Endothelial cell of umbilical vein (primary cell): Measurements from ENCODE around the gene CFAP161. TPM values are rescaled to one million over a fixed set of nuclear protein-coding genes. Genes with fewer than 3 reads are reported as not detected.

Experiments
- BruUV-seq: library from RNA; stranded (reverse); fragments of 400-500 nt; replicated peaks from 2 replicates; lab custom pipeline; 2021; lab: Mats Ljungman, UMichigan
- CTCF ChIA-PET: fragments of 300-600, 350-600 bp; sonication (Branson Sonifier 250); formaldehyde crosslinking; loops from one replicate; lab custom pipeline; 2021; ENCODE audit warnings: antibody characterized with exemption, inconsistent platforms; lab: Charles Lee
- POLR2A ChIA-PET: fragments of 300-600, 350-600 bp; sonication (Branson Sonifier 250); formaldehyde crosslinking; loops from one replicate; lab custom pipeline; 2021; ENCODE audit warnings: antibody characterized with exemption, inconsistent platforms; lab: Charles Lee
- DNase-seq: peaks from one replicate; pipeline ENCODE4 v3.0.0-alpha.2; 2011; ENCODE audit warnings: low read depth, low spot score
- FAIRE-seq: peaks from 2 replicates; lab custom pipeline; 2011; peaks lifted over from hg19 to GRCh38; lab: Jason Lieb, UNC
- H2AFZ ChIP-seq: 2 replicates; pipeline ENCODE4 v1.6.0; 2012; ENCODE audit warnings: low read depth, low read length, control low read depth, inconsistent platforms
- H3K27ac ChIP-seq: 2 replicates; pipeline ENCODE4 v1.5.1; 2011; ENCODE audit warnings: low read depth, mild to moderate bottlenecking, control low read depth, low read length, moderate library complexity; ENCODE audit not compliant: insufficient read depth
- H3K27me3 ChIP-seq, 2 experiments: 2 replicates each; pipeline versions ENCODE4 v1.6.0 to v1.6.1; 2011; ENCODE audit warnings: low read length in 2 of 2, mixed read lengths in 1 of 2; ENCODE audit not compliant: control insufficient read depth in 2 of 2, insufficient read depth in 2 of 2
- H3K36me3 ChIP-seq, 2 experiments: 2 replicates in 1 of 2; 3 replicates in 1 of 2; pipeline ENCODE4 v1.5.1; 2011; ENCODE audit warnings: low read length in 2 of 2, mild to moderate bottlenecking in 1 of 2, moderate library complexity in 1 of 2; ENCODE audit not compliant: control insufficient read depth in 2 of 2, insufficient read depth in 2 of 2; ENCODE audit errors: extremely low read depth in 1 of 2
- H3K4me1 ChIP-seq: 3 replicates; pipeline ENCODE4 v1.5.1; 2011; ENCODE audit warnings: mild to moderate bottlenecking, low read length; ENCODE audit not compliant: control insufficient read depth, insufficient read depth; ENCODE audit errors: extremely low read depth
- H3K4me2 ChIP-seq: 2 replicates; pipeline ENCODE4 v1.6.1; 2011; ENCODE audit warnings: low read length, control low read depth, mixed read lengths; ENCODE audit not compliant: insufficient read depth
- H3K4me3 ChIP-seq, 3 experiments: fragments of 200-600 bp in 1 of 3; sonication (generic), shearing (Covaris generic) in 1 of 3; replicated peaks in 1 of 3; 2 replicates each; pipeline ENCODE4 v1.5.1; 2011 to 2016; ENCODE audit warnings: control low read depth in 3 of 3, low read length in 3 of 3, mild to moderate bottlenecking in 2 of 3, inconsistent platforms in 1 of 3, low read depth in 1 of 3, moderate library complexity in 1 of 3; ENCODE audit not compliant: insufficient read depth in 1 of 3
- H3K79me2 ChIP-seq: 2 replicates; pipeline ENCODE4 v1.6.0; 2012; ENCODE audit warnings: low read length, inconsistent platforms; ENCODE audit not compliant: control insufficient read depth, insufficient read depth
- H3K9ac ChIP-seq: replicated peaks from 2 replicates; pipeline ENCODE3; 2011; ENCODE audit warnings: low read length, control low read depth; ENCODE audit not compliant: insufficient read depth; ENCODE audit errors: extremely low read depth
- H3K9me1 ChIP-seq: replicated peaks from 3 replicates; pipeline ENCODE4 v1.6.0; 2011; ENCODE audit warnings: mild to moderate bottlenecking, low read length; ENCODE audit not compliant: control insufficient read depth, insufficient read depth; ENCODE audit errors: extremely low read depth
- H3K9me3 ChIP-seq: replicated peaks from 2 replicates; pipeline ENCODE4 v1.5.1; 2012; ENCODE audit warnings: low read length, inconsistent platforms; ENCODE audit not compliant: control insufficient read depth, insufficient read depth
- H4K20me1 ChIP-seq: replicated peaks from 2 replicates; pipeline ENCODE3; 2011; ENCODE audit warnings: mild to moderate bottlenecking, low read length; ENCODE audit not compliant: control insufficient read depth, insufficient read depth; ENCODE audit errors: extremely low read depth
- FOS ChIP-seq: IDR thresholded peaks from 2 replicates; pipeline ENCODE4 v1.6.1; 2011; ENCODE audit warnings: mild to moderate bottlenecking, low read length, moderate library complexity, borderline replicate concordance; ENCODE audit not compliant: insufficient read depth
- GATA2 ChIP-seq: IDR thresholded peaks from 2 replicates; pipeline ENCODE4 v1.7.0; 2011; ENCODE audit warnings: low read depth, mild to moderate bottlenecking, moderate library complexity, mixed read lengths, low read length; ENCODE audit not compliant: insufficient read length, insufficient read depth
- JUN ChIP-seq: IDR thresholded peaks from 2 replicates; pipeline ENCODE4 v1.6.1; 2011; ENCODE audit warnings: borderline replicate concordance, low read depth; ENCODE audit not compliant: insufficient read length, insufficient read depth
- dilution Hi-C: fragments of 300-500 bp; cut with MboI; formaldehyde crosslinking; loops from one replicate; pipeline ENCODE4 v1.15.0; 2019; ENCODE audit warnings: low sequenced_read_pairs; ENCODE audit not compliant: extremely low pct_ligation_motif_present
- intact Hi-C: fragments of 100-400 bp; cut with micrococcal nuclease; formaldehyde crosslinking; loops from one replicate; pipeline ENCODE4 v1.10.0; 2022
- polyA plus RNA-seq, 4 experiments: library from polyadenylated mRNA; depleted of rRNA in 3 of 4; stranded (reverse) in 3 of 4; unstranded in 1 of 4; fragments of >200 nt; gene quantifications; 2 replicates each; pipeline versions ENCODE4 v1.2.1 to v1.2.3, GENCODE V29; 2011 to 2012; ENCODE audit warnings: missing spikeins in 1 of 4
- total RNA-seq: library from RNA; stranded (reverse); gene quantifications from 2 replicates; pipeline ENCODE4 v1.2.3, GENCODE V29; 2021
- TF ChIP-seq, protein P1 (sequence below), 2 donors: IDR thresholded peaks; 1 replicate in 1 of 2; 2 replicates in 1 of 2; pipeline ENCODE4 v1.5.1; 2011; ENCODE audit warnings: low read length in 2 of 2, mild to moderate bottlenecking in 2 of 2, moderate library complexity in 2 of 2, control low read depth in 1 of 2, inconsistent platforms in 1 of 2, low read depth in 1 of 2; ENCODE audit not compliant: insufficient read depth in 1 of 2; ENCODE audit errors: extremely low read depth in 1 of 2

The CFAP161 gene
- total and polyA plus RNA-seq, 2 donors (not counting 3 experiments of a cell fraction or from before 2014, with no cell fraction given) = 0.08 TPM; not detected in 1

- Histone ChIP-seq H3K27ac (no peak overlapping the region), H3K79me2 (no peaks in the 10 kb centered on the region), H3K9me3 (no peaks in the 10 kb centered on the region), H3K27me3 (peaks cover 0 to 2% of the 10 kb centered on the region in 2 experiments), H3K4me3 (no peak overlapping the region), H4K20me1 (no peaks in the 10 kb centered on the region), H3K9me1 (no peaks in the 10 kb centered on the region), H3K4me1 (peaks cover 7% of the 10 kb centered on the region), H3K4me2 (no peak overlapping the region), H3K36me3 (no peaks in the 10 kb centered on the region), H2AFZ (no peak overlapping the region), H3K9ac (no peak overlapping the region)
- dilution Hi-C loops (no loop called here), intact Hi-C loops (loop anchor here (1.0 to 10.0 kb wide), 6 partner anchors 14 to 938 kb away; partner anchors contain the start of gene MEX3B)
- ChIA-PET CTCF (interaction anchor here (0.7 to 7.5 kb wide), 30 partner anchors 8 to 638 kb away, joined by 3 to 271 read pairs (median 5); partner anchors contain the start of gene TLNRD1), POLR2A (interaction anchor here (1.4 kb wide), 1 partner anchor 105 kb away, joined by 4 read pairs; no protein-coding TSS in a partner anchor)
- DNase-seq (peak; percentile 78), FAIRE-seq (peak; percentile 89)
- TF ChIP-seq, protein P1, sequence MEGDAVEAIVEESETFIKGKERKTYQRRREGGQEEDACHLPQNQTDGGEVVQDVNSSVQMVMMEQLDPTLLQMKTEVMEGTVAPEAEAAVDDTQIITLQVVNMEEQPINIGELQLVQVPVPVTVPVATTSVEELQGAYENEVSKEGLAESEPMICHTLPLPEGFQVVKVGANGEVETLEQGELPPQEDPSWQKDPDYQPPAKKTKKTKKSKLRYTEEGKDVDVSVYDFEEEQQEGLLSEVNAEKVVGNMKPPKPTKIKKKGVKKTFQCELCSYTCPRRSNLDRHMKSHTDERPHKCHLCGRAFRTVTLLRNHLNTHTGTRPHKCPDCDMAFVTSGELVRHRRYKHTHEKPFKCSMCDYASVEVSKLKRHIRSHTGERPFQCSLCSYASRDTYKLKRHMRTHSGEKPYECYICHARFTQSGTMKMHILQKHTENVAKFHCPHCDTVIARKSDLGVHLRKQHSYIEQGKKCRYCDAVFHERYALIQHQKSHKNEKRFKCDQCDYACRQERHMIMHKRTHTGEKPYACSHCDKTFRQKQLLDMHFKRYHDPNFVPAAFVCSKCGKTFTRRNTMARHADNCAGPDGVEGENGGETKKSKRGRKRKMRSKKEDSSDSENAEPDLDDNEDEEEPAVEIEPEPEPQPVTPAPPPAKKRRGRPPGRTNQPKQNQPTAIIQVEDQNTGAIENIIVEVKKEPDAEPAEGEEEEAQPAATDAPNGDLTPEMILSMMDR (IDR thresholded peaks at IDR 0.05; ENCODE audit: extremely low read depth in 1 of 2, insufficient read depth in 1 of 2, low read depth in 1 of 2, low read length in 2 of 2) = peak; percentile 66 to 73
- TF ChIP-seq JUN (no peak), FOS (no peak)
- no TSS peak for BruUV-seq
Observed at GRCh38 chr15:81106560-81106959, 27.5 kb upstream of the CFAP161 start.

DNA sequence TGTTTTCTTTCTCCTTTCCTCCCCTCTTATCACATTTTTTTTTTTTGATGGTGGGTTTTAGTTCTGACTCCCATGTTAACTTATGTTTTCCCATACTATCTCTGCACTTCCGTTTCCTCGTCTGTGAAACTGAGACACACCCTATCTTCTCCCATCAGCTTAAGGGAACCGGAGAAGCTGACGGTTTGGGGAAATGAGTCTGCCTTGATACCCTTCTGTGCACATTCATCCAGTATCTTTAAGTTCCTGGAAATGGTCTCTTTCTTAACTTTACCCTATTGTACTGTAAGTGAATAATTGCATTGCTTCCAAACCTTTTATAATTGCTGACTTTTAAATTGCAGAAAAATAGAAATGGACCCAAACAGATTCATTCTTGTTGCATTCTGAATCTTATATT is 26.2 kb upstream of the CFAP161 start:
- Histone ChIP-seq H3K4me1 (peaks cover 7% of the 10 kb centered on the region), H4K20me1 (no peaks in the 10 kb centered on the region), H3K9me3 (no peaks in the 10 kb centered on the region), H3K79me2 (no peaks in the 10 kb centered on the region), H2AFZ (peak overlapping the region; percentile 36), H3K9ac (no peak overlapping the region), H3K27ac (no peak overlapping the region), H3K4me2 (no peak overlapping the region), H3K9me1 (no peaks in the 10 kb centered on the region), H3K27me3 (peaks cover 0 to 2% of the 10 kb centered on the region in 2 experiments), H3K36me3 (no peaks in the 10 kb centered on the region), H3K4me3 (no peak overlapping the region)
- no TSS peak for BruUV-seq
- intact Hi-C loops (loop anchor here (1.0 to 10.0 kb wide), 6 partner anchors 37 to 937 kb away; partner anchors contain the start of genes MEX3B and TLNRD1), dilution Hi-C loops (no loop called here)
- peak; percentile 50 for TF ChIP-seq GATA2
- TF ChIP-seq, protein P1 (IDR thresholded peaks at IDR 0.05; ENCODE audit: extremely low read depth in 1 of 2, insufficient read depth in 1 of 2, low read depth in 1 of 2, low read length in 2 of 2) = no peak
- TF ChIP-seq FOS = no peak
- DNase-seq (peak; percentile 13), FAIRE-seq (no peak)
- CTCF ChIA-PET = interaction anchor here (0.7 to 7.5 kb wide), 29 partner anchors 9 to 652 kb away, joined by 3 to 271 read pairs (median 6); partner anchors contain the start of gene TLNRD1
- POLR2A ChIA-PET = no interaction called here
